Endodermal cell (in vitro differentiated cells): Measurements from ENCODE around the gene PSMB7. TPM values are rescaled to one million over a fixed set of nuclear protein-coding genes. Genes with fewer than 3 reads are reported as not detected.

Source experiments
- DNase-seq: peaks from one replicate; pipeline ENCODE4 v3.0.0-alpha.2; 2017
- H3K27ac ChIP-seq: 2 replicates; pipeline ENCODE4 v1.5.1; 2013; ENCODE audit warnings: mild to moderate bottlenecking, low read depth, low read length, moderate library complexity
- H3K27me3 ChIP-seq: 2 replicates; pipeline ENCODE4 v1.6.1; 2013; ENCODE audit warnings: mild to moderate bottlenecking, low read length, moderate library complexity; ENCODE audit not compliant: insufficient read depth, control insufficient read depth, poor library complexity, severe bottlenecking
- H3K36me3 ChIP-seq: 2 replicates; pipeline ENCODE4 v1.7.0; 2013; ENCODE audit warnings: mild to moderate bottlenecking, low read length, moderate library complexity; ENCODE audit not compliant: control insufficient read depth, insufficient read depth
- H3K4me1 ChIP-seq: one replicate; pipeline ENCODE4 v1.7.0; 2013; ENCODE audit warnings: low read length; ENCODE audit not compliant: control insufficient read depth, insufficient read depth
- H3K4me3 ChIP-seq: 2 replicates; pipeline ENCODE4 v1.5.1; 2013; ENCODE audit warnings: mild to moderate bottlenecking, low read length, moderate library complexity
- H3K9ac ChIP-seq: 2 replicates; pipeline ENCODE4 v1.6.1; 2013; ENCODE audit warnings: mild to moderate bottlenecking, low read length, moderate library complexity; ENCODE audit not compliant: poor library complexity, severe bottlenecking; ENCODE audit errors: extremely low read depth
- H3K9me3 ChIP-seq: 2 replicates; pipeline ENCODE4 v1.6.1; 2013; ENCODE audit warnings: mild to moderate bottlenecking, low read length, moderate library complexity; ENCODE audit not compliant: control insufficient read depth
- H3K27ac Mint-ChIP-seq: 2 replicates; pipeline ENCODE4 v1.8.0; 2020; ENCODE audit warnings: mixed read lengths
- H3K27me3 Mint-ChIP-seq: 2 replicates; pipeline ENCODE4 v1.8.0; 2021; ENCODE audit warnings: mild to moderate bottlenecking, mixed read lengths; ENCODE audit not compliant: insufficient read depth
- H3K36me3 Mint-ChIP-seq: 2 replicates; pipeline ENCODE4 v1.8.0; 2020; ENCODE audit warnings: low read depth, mixed read lengths
- H3K4me1 Mint-ChIP-seq: 2 replicates; pipeline ENCODE4 v1.8.0; 2020; ENCODE audit warnings: mixed read lengths
- H3K4me3 Mint-ChIP-seq: 2 replicates; pipeline ENCODE4 v1.8.0; 2020; ENCODE audit warnings: mild to moderate bottlenecking, moderate library complexity, mixed read lengths
- H3K9me3 Mint-ChIP-seq: 2 replicates; pipeline ENCODE4 v1.8.0; 2020; ENCODE audit warnings: mild to moderate bottlenecking, mixed read lengths
- WGBS, 2 experiments: methylation state at CpG; one replicate each; pipeline versions ENCODE4 v1.1.5 to v1.1.7; 2013; ENCODE audit warnings: missing lambda C conversion rate in 2 of 2, mixed read lengths in 1 of 2; ENCODE audit not compliant: insufficient coverage in 1 of 2, insufficient read length in 1 of 2; 5-methylcytosine and 5-hydroxymethylcytosine counted together
- total RNA-seq, 2 donors: library from RNA; stranded (reverse); fragmentation: NEBNext Ultra II Directional in 1 of 2; extraction: Animal tissue kit (Norgen Biotek cat#: 25700) in 1 of 2; gene quantifications; 2 replicates in 1 of 2; 3 replicates in 1 of 2; pipeline ENCODE4 v1.2.1, GENCODE V29; 2021
- TF ChIP-seq, protein P1 (sequence below): fragments of 200-600 bp; sonication (generic); conservative IDR thresholded peaks from 2 replicates; pipeline ENCODE4 v1.5.0; 2021; ENCODE audit warnings: antibody characterized with exemption, mild to moderate bottlenecking

PSMB7 gene
- total RNA-seq, 2 donors from 2014 or later: 203 to 223 TPM

DNA sequence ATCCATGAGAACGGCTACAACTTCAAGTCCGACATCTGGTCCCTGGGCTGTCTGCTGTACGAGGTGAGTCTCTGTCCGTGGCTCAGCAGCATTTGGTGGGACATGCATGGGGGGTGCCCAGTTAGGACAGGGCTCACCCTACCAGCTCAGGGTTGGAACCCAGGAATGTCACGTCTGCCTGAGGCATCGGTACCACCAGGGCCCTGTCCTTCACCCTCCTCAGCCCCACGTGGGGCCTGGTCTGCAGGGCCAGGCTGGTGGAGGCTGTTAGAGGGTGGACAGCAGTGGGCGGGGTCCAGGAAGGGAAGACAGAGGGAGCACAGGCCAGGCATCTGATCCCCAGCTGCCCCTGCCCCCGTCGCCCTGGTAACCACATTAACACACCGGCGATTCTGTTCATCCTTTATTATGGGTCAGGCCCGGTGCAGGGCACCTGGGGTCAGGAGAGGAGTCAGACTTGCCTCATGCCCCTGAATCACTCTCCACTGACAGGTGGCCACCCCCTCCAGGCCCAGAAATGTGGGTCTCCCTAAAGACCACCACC is 75.6 kb downstream of the PSMB7 start:
- Mint-ChIP-seq H3K27me3 (no peaks in the 10 kb centered on the region), H3K36me3 (peaks cover 24% of the 10 kb centered on the region), H3K27ac (no peak overlapping the region), H3K9me3 (peaks cover 17% of the 10 kb centered on the region), H3K4me3 (no peak overlapping the region), H3K4me1 (no peaks in the 10 kb centered on the region)
- Histone ChIP-seq H3K9me3 (peaks cover 13% of the 10 kb centered on the region), H3K27me3 (no peaks in the 10 kb centered on the region), H3K4me1 (no peaks in the 10 kb centered on the region), H3K4me3 (no peak overlapping the region), H3K36me3 (peaks cover 13% of the 10 kb centered on the region), H3K9ac (no peak overlapping the region), H3K27ac (no peak overlapping the region)
- WGBS, 2 experiments: 87 to 92% methylated on average over 7 to 13 of the region's 13 CpGs
- TF ChIP-seq, protein P1, sequence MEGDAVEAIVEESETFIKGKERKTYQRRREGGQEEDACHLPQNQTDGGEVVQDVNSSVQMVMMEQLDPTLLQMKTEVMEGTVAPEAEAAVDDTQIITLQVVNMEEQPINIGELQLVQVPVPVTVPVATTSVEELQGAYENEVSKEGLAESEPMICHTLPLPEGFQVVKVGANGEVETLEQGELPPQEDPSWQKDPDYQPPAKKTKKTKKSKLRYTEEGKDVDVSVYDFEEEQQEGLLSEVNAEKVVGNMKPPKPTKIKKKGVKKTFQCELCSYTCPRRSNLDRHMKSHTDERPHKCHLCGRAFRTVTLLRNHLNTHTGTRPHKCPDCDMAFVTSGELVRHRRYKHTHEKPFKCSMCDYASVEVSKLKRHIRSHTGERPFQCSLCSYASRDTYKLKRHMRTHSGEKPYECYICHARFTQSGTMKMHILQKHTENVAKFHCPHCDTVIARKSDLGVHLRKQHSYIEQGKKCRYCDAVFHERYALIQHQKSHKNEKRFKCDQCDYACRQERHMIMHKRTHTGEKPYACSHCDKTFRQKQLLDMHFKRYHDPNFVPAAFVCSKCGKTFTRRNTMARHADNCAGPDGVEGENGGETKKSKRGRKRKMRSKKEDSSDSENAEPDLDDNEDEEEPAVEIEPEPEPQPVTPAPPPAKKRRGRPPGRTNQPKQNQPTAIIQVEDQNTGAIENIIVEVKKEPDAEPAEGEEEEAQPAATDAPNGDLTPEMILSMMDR: no peak
- DNase-seq: no peak

DNA sequence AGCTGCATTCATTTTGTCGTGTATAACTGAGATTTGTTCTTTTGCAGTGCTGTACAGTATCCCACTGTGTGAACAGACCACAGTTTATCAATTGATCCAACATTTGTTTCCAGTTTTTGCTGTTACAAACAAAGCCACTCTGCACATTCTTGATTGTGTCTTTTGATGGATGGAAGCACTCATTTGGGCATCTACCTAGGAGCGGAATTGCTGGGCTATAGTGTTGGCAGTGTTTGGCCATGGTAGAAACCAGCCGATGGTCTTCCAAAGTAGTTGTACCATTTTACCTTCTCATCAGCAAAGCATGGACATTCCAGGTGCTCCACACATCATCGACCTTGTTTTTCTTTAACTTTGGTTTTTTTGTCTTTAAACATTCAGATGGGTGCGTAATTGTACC is 77.7 kb downstream of the PSMB7 start:
- H3K9me3 ChIP-seq: peaks cover 13% of the 10 kb centered on the region
- H3K4me3 ChIP-seq: no peak overlapping the region
- TF ChIP-seq, protein P1: no peak
- DNase-seq: no peak
- peaks cover 22% of the 10 kb centered on the region for H3K36me3 Mint-ChIP-seq
- no peak overlapping the region for H3K27ac ChIP-seq
- H3K27me3 Mint-ChIP-seq: no peaks in the 10 kb centered on the region
- no peak overlapping the region for H3K4me3 Mint-ChIP-seq
- H3K9ac ChIP-seq: no peak overlapping the region
- no peaks in the 10 kb centered on the region for H3K27me3 ChIP-seq
- 93 to 95% methylated on average over 3 to 5 of the region's 5 CpGs for WGBS, 2 experiments
- H3K9me3 Mint-ChIP-seq: peaks cover 17% of the 10 kb centered on the region
- H3K4me1 ChIP-seq: no peaks in the 10 kb centered on the region
- no peak overlapping the region for H3K27ac Mint-ChIP-seq
- peaks cover 13% of the 10 kb centered on the region for H3K36me3 ChIP-seq
- no peaks in the 10 kb centered on the region for H3K4me1 Mint-ChIP-seq

DNA sequence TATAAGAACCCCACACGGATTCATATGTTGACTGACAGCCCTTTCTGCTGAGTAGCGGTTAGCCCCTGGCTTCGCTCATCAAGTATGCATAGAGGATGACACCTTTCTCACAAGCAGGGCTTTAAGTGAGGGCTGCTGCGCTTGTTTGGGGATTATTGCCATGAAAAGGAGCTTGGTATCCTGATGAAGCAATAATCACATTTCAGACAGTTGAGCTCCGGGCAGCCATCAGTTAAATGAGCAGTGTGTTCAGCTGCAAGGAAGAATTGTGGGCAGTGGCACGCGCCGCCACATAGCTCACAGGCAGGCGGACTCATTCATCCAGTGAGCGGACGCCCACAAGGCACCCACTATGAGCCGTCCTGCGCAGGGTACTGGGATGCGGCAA is 79.9 kb downstream of the PSMB7 start:
- no peaks in the 10 kb centered on the region for H3K27me3 Mint-ChIP-seq
- no peak overlapping the region for H3K4me3 ChIP-seq
- TF ChIP-seq, protein P1: no peak
- H3K36me3 Mint-ChIP-seq: peaks cover 22% of the 10 kb centered on the region
- WGBS, 2 experiments: 88 to 92% methylated on average over 14 of the region's 14 CpGs
- H3K9ac ChIP-seq: no peak overlapping the region
- H3K9me3 Mint-ChIP-seq: peaks cover 17% of the 10 kb centered on the region
- H3K9me3 ChIP-seq: peaks cover 13% of the 10 kb centered on the region
- no peak for DNase-seq
- no peaks in the 10 kb centered on the region for H3K4me1 Mint-ChIP-seq
- H3K36me3 ChIP-seq: peaks cover 13% of the 10 kb centered on the region
- no peak overlapping the region for H3K4me3 Mint-ChIP-seq
- H3K4me1 ChIP-seq: no peaks in the 10 kb centered on the region
- no peak overlapping the region for H3K27ac ChIP-seq
- H3K27ac Mint-ChIP-seq: no peak overlapping the region
- no peaks in the 10 kb centered on the region for H3K27me3 ChIP-seq
